HEK293 (cell line): Measurements from ENCODE around the gene EN1.

Experiments used
- CTCF ChIA-PET: fragments of 350-600 bp; formaldehyde crosslinking; extraction: SDS; loops from one replicate; lab custom pipeline; 2021; ENCODE audit warnings: antibody characterized with exemption; lab: Yijun Ruan, JAX
- POLR2A ChIA-PET: fragments of 300-600 bp; formaldehyde crosslinking; extraction: SDS; loops from one replicate; lab custom pipeline; 2020; ENCODE audit warnings: antibody characterized with exemption, inconsistent platforms; lab: Yijun Ruan, JAX
- H3K27ac ChIP-seq: fragments of 200-500 bp; sonication (Bioruptor generic); 2 replicates; pipeline ENCODE4 v1.5.1; 2014; ENCODE audit warnings: low read depth, low read length, control low read depth, inconsistent platforms; ENCODE audit errors: extremely low read depth
- H3K36me3 ChIP-seq, 2 experiments: fragments of 200-500 bp in 1 of 2; sonication (Bioruptor generic) in 1 of 2; 1 replicate in 1 of 2; 2 replicates in 1 of 2; pipeline ENCODE4 v1.5.1; 2014 to 2017; ENCODE audit warnings: inconsistent platforms in 2 of 2, low read length in 2 of 2; ENCODE audit not compliant: control insufficient read depth in 2 of 2, insufficient read depth in 1 of 2
- H3K4me1 ChIP-seq: fragments of 200-500 bp; sonication (Bioruptor generic); 2 replicates; pipeline ENCODE4 v1.5.1; 2014; ENCODE audit warnings: mild to moderate bottlenecking, low read length, inconsistent platforms; ENCODE audit not compliant: control insufficient read depth, insufficient read depth
- H3K4me3 ChIP-seq: 2 replicates; pipeline ENCODE4 v1.5.1; 2011; ENCODE audit warnings: low read depth, mild to moderate bottlenecking, control low read depth, low read length, moderate library complexity
- H3K9me3 ChIP-seq: fragments of 200-500 bp; sonication (Bioruptor generic); 2 replicates; pipeline ENCODE4 v1.5.1; 2014; ENCODE audit warnings: low read depth, low read length, inconsistent platforms; ENCODE audit not compliant: control insufficient read depth, insufficient read depth
- EGR2 ChIP-seq: fragments of 450-650 bp; formaldehyde crosslinking; IDR thresholded peaks from 2 replicates; pipeline ENCODE4 v1.5.1; 2016; ENCODE audit warnings: low read depth, missing biosample characterization, missing genetic modification characterization
- IKZF3 ChIP-seq: fragments of 450-650 bp; IDR thresholded peaks from 2 replicates; pipeline ENCODE4 v1.5.0; 2018; ENCODE audit warnings: missing biosample characterization, mild to moderate bottlenecking, missing genetic modification characterization, moderate library complexity
- SETDB1 ChIP-seq: IDR thresholded peaks from one replicate; pipeline ENCODE4 v1.6.1; 2017; ENCODE audit warnings: mild to moderate bottlenecking, low read length, moderate library complexity, mixed read lengths; ENCODE audit not compliant: insufficient read length
- SP3 ChIP-seq: fragments of 450-650 bp; formaldehyde crosslinking; IDR thresholded peaks from 2 replicates; pipeline ENCODE4 v1.5.1; 2016; ENCODE audit warnings: missing biosample characterization, missing genetic modification characterization
- ZBTB21 ChIP-seq: fragments of 450-650 bp; formaldehyde crosslinking; IDR thresholded peaks from 2 replicates; pipeline ENCODE4 v1.5.1; 2017; ENCODE audit warnings: missing biosample characterization, missing genetic modification characterization
- ZNF10 ChIP-seq: fragments of 450-650 bp; formaldehyde crosslinking; IDR thresholded peaks from 2 replicates; pipeline ENCODE4 v1.5.1; 2017; ENCODE audit warnings: missing biosample characterization, missing genetic modification characterization
- ZNF133 ChIP-seq: fragments of 450-650 bp; formaldehyde crosslinking; IDR thresholded peaks from 2 replicates; pipeline ENCODE4 v1.5.1; 2016; ENCODE audit warnings: missing biosample characterization, missing genetic modification characterization
- ZNF24 ChIP-seq: fragments of 450-650 bp; formaldehyde crosslinking; IDR thresholded peaks from 2 replicates; pipeline ENCODE4 v1.5.1; 2016; ENCODE audit warnings: missing biosample characterization, missing genetic modification characterization
- ZNF248 ChIP-seq: fragments of 450-650 bp; formaldehyde crosslinking; IDR thresholded peaks from 2 replicates; pipeline ENCODE4 v1.5.1; 2017; ENCODE audit warnings: missing biosample characterization, missing genetic modification characterization
- ZNF280D ChIP-seq: fragments of 450-650 bp; formaldehyde crosslinking; IDR thresholded peaks from 2 replicates; pipeline ENCODE4 v1.5.1; 2016; ENCODE audit warnings: missing biosample characterization, missing genetic modification characterization
- ZNF324 ChIP-seq: fragments of 450-650 bp; formaldehyde crosslinking; IDR thresholded peaks from 2 replicates; pipeline ENCODE4 v1.5.1; 2016; ENCODE audit warnings: missing biosample characterization, missing genetic modification characterization
- ZNF560 ChIP-seq: fragments of 450-650 bp; formaldehyde crosslinking; IDR thresholded peaks from 2 replicates; pipeline ENCODE4 v1.5.1; 2017; ENCODE audit warnings: missing biosample characterization, missing genetic modification characterization, borderline replicate concordance
- ZNF571 ChIP-seq: fragments of 450-650 bp; formaldehyde crosslinking; IDR thresholded peaks from 2 replicates; pipeline ENCODE4 v1.5.0; 2017; ENCODE audit warnings: missing biosample characterization, missing genetic modification characterization
- ZNF626 ChIP-seq: fragments of 450-650 bp; sonication (Bioruptor Pico); formaldehyde crosslinking; IDR thresholded peaks from 2 replicates; pipeline ENCODE4 v1.5.1; 2018; ENCODE audit warnings: missing biosample characterization, missing genetic modification characterization, inconsistent platforms
- ZNF777 ChIP-seq: fragments of 450-650 bp; formaldehyde crosslinking; IDR thresholded peaks from 2 replicates; pipeline ENCODE4 v1.5.1; 2017; ENCODE audit warnings: missing biosample characterization, missing genetic modification characterization, borderline replicate concordance
- ZNF830 ChIP-seq: fragments of 450-650 bp; IDR thresholded peaks from 2 replicates; pipeline ENCODE4 v1.5.0; 2018; ENCODE audit warnings: missing biosample characterization, missing genetic modification characterization, low read depth, mild to moderate bottlenecking, moderate library complexity
- TF ChIP-seq, protein P1 (sequence below): fragments of 450-650 bp; formaldehyde crosslinking; IDR thresholded peaks from 2 replicates; pipeline ENCODE4 v1.5.1; 2017; ENCODE audit warnings: missing biosample characterization, missing genetic modification characterization
- TF ChIP-seq, protein P2 (sequence below): sonication (generic); formaldehyde crosslinking; IDR thresholded peaks from 2 replicates; pipeline ENCODE4 v1.8.1; 2022; ENCODE audit warnings: mild to moderate bottlenecking, moderate library complexity, missing genetic modification reagents
- TF ChIP-seq, protein P3 (sequence below): fragments of 450-650 bp; formaldehyde crosslinking; conservative IDR thresholded peaks from 2 replicates; pipeline ENCODE4 v1.5.1; 2016; ENCODE audit warnings: low read depth, missing biosample characterization, missing genetic modification characterization
- TF ChIP-seq, protein P4 (sequence below): fragments of 450-650 bp; formaldehyde crosslinking; IDR thresholded peaks from 2 replicates; pipeline ENCODE4 v1.5.1; 2016; ENCODE audit warnings: missing biosample characterization, missing genetic modification characterization, borderline replicate concordance

Gene EN1

DNA sequence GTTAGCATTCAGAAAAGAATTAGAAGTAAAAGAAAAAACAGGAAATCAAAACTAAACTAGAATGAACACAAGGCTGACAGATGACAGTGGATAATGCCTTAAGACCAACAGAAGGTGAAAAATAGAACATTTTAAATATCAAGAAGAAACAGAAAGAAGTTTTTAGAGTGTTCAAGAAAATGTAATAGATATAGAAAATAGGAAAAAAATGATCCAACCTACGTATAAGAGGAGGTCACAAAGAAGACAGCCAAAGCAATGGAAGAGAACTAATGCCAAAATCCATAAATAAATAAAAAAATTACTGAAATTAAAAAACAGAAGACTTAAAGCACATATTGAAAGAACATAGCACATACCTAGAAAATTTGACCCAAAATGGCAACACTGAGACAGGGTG, 42.5 kb upstream of the EN1 start:
- ChIA-PET CTCF (interaction anchor here (0.7 kb wide), 1 partner anchor 238 kb away, joined by 3 read pairs; no protein-coding TSS in a partner anchor), POLR2A (no interaction called here)

GRCh38 chr2:118883792-118884191, 36.3 kb upstream of the EN1 start:
- no peaks in the 10 kb centered on the region for H3K9me3 ChIP-seq
- no peaks in the 10 kb centered on the region for H3K36me3 ChIP-seq
- ChIA-PET CTCF (interaction anchor here (0.7 to 4.5 kb wide), 7 partner anchors 13 to 304 kb away, joined by 3 to 38 read pairs (median 3); no protein-coding TSS in a partner anchor), POLR2A (no interaction called here)
- no peaks in the 10 kb centered on the region for H3K4me1 ChIP-seq
- no peak overlapping the region for H3K4me3 ChIP-seq
- H3K27ac ChIP-seq, result no peak overlapping the region
- TF ChIP-seq, protein P1, sequence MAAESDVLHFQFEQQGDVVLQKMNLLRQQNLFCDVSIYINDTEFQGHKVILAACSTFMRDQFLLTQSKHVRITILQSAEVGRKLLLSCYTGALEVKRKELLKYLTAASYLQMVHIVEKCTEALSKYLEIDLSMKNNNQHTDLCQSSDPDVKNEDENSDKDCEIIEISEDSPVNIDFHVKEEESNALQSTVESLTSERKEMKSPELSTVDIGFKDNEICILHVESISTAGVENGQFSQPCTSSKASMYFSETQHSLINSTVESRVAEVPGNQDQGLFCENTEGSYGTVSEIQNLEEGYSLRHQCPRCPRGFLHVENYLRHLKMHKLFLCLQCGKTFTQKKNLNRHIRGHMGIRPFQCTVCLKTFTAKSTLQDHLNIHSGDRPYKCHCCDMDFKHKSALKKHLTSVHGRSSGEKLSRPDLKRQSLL, result no peak
- no peak for TF ChIP-seq ZBTB21 (tag by site-specific recombination)
- TF ChIP-seq, protein P2, sequence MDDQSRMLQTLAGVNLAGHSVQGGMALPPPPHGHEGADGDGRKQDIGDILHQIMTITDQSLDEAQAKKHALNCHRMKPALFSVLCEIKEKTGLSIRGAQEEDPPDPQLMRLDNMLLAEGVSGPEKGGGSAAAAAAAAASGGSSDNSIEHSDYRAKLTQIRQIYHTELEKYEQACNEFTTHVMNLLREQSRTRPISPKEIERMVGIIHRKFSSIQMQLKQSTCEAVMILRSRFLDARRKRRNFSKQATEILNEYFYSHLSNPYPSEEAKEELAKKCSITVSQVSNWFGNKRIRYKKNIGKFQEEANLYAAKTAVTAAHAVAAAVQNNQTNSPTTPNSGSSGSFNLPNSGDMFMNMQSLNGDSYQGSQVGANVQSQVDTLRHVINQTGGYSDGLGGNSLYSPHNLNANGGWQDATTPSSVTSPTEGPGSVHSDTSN (CRISPR knock-in tag), result no peak
- TF ChIP-seq ZNF24, result no peak
- TF ChIP-seq, protein P3, sequence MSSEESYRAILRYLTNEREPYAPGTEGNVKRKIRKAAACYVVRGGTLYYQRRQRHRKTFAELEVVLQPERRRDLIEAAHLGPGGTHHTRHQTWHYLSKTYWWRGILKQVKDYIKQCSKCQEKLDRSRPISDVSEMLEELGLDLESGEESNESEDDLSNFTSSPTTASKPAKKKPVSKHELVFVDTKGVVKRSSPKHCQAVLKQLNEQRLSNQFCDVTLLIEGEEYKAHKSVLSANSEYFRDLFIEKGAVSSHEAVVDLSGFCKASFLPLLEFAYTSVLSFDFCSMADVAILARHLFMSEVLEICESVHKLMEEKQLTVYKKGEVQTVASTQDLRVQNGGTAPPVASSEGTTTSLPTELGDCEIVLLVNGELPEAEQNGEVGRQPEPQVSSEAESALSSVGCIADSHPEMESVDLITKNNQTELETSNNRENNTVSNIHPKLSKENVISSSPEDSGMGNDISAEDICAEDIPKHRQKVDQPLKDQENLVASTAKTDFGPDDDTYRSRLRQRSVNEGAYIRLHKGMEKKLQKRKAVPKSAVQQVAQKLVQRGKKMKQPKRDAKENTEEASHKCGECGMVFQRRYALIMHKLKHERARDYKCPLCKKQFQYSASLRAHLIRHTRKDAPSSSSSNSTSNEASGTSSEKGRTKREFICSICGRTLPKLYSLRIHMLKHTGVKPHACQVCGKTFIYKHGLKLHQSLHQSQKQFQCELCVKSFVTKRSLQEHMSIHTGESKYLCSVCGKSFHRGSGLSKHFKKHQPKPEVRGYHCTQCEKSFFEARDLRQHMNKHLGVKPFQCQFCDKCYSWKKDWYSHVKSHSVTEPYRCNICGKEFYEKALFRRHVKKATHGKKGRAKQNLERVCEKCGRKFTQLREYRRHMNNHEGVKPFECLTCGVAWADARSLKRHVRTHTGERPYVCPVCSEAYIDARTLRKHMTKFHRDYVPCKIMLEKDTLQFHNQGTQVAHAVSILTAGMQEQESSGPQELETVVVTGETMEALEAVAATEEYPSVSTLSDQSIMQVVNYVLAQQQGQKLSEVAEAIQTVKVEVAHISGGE, result no peak
- no peak for TF ChIP-seq ZNF626 (tag by site-specific recombination)
- TF ChIP-seq EGR2 (tag by site-specific recombination), result no peak

More for the DNA sequence above, 42.5 kb upstream of the EN1 start:
- Histone ChIP-seq H3K36me3 (no peaks in the 10 kb centered on the region), H3K9me3 (no peaks in the 10 kb centered on the region), H3K4me1 (no peaks in the 10 kb centered on the region), H3K27ac (no peak overlapping the region), H3K4me3 (no peak overlapping the region)
- TF ChIP-seq ZNF324 (tag by site-specific recombination) (no peak), ZNF830 (tag by site-specific recombination) (no peak), SP3 (tag by site-specific recombination) (no peak), ZNF248 (tag by site-specific recombination) (no peak), ZNF571 (tag by site-specific recombination) (no peak), SETDB1 (peak; percentile 80), ZNF280D (no peak), IKZF3 (tag by site-specific recombination) (no peak), ZNF777 (tag by site-specific recombination) (no peak), ZNF10 (tag by site-specific recombination) (no peak), ZNF560 (tag by site-specific recombination) (no peak), ZNF133 (tag by site-specific recombination) (peak; percentile 88)
- TF ChIP-seq, protein P4, sequence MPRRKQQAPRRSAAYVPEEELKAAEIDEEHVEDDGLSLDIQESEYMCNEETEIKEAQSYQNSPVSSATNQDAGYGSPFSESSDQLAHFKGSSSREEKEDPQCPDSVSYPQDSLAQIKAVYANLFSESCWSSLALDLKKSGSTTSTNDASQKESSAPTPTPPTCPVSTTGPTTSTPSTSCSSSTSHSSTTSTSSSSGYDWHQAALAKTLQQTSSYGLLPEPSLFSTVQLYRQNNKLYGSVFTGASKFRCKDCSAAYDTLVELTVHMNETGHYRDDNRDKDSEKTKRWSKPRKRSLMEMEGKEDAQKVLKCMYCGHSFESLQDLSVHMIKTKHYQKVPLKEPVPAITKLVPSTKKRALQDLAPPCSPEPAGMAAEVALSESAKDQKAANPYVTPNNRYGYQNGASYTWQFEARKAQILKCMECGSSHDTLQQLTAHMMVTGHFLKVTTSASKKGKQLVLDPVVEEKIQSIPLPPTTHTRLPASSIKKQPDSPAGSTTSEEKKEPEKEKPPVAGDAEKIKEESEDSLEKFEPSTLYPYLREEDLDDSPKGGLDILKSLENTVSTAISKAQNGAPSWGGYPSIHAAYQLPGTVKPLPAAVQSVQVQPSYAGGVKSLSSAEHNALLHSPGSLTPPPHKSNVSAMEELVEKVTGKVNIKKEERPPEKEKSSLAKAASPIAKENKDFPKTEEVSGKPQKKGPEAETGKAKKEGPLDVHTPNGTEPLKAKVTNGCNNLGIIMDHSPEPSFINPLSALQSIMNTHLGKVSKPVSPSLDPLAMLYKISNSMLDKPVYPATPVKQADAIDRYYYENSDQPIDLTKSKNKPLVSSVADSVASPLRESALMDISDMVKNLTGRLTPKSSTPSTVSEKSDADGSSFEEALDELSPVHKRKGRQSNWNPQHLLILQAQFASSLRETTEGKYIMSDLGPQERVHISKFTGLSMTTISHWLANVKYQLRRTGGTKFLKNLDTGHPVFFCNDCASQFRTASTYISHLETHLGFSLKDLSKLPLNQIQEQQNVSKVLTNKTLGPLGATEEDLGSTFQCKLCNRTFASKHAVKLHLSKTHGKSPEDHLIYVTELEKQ (tag by site-specific recombination), result no peak
